DOHH2 (cell line): ENCODE results near the gene B3GALT6.

Experiments used
- EZH2phosphoT487 ChIP-seq: fragments of 200-600 bp; sonication (generic); IDR thresholded peaks from 2 replicates; pipeline ENCODE4 v1.6.1; 2017; ENCODE audit warnings: borderline replicate concordance, mild to moderate bottlenecking, antibody characterized with exemption, low read length, moderate library complexity, mixed read lengths
- TF ChIP-seq, protein P1 (sequence below): fragments of 200-600 bp; sonication (generic); IDR thresholded peaks from one replicate; pipeline ENCODE4 v1.5.1; 2014; ENCODE audit warnings: antibody characterized with exemption, mild to moderate bottlenecking, low read depth, low read length; ENCODE audit not compliant: poor library complexity, severe bottlenecking

DNA sequence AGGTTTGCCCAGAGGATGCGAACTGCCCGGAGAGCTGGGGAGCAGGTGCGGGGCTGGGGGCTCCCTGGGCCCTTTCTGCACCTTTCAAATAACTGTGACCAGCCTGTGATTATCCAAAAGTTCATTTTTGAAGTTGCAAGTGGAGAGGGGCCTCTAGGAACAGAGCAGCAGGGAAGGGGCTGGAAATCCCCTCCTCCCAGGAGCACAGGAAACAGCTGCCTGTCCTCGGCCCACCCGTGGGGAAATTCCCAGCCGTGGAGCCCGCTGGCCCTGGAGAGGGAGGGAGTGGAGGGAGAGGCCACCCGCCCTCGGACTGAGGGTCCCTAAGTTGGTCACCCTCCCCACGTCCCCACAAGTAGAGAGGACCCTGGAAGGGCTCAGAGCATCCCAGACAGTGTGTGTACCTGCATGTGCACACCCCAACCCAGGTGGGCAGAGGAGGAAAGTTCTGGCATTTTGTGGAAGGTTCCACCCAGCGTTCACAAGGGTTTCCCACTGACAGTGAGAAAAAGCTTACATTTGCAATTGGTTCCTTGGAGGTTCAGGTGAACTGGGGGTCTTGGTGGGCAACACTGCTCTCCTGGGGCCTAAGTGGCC, 16.9 kb upstream of the B3GALT6 start:
- TF ChIP-seq EZH2phosphoT487: no peak
- TF ChIP-seq, protein P1, sequence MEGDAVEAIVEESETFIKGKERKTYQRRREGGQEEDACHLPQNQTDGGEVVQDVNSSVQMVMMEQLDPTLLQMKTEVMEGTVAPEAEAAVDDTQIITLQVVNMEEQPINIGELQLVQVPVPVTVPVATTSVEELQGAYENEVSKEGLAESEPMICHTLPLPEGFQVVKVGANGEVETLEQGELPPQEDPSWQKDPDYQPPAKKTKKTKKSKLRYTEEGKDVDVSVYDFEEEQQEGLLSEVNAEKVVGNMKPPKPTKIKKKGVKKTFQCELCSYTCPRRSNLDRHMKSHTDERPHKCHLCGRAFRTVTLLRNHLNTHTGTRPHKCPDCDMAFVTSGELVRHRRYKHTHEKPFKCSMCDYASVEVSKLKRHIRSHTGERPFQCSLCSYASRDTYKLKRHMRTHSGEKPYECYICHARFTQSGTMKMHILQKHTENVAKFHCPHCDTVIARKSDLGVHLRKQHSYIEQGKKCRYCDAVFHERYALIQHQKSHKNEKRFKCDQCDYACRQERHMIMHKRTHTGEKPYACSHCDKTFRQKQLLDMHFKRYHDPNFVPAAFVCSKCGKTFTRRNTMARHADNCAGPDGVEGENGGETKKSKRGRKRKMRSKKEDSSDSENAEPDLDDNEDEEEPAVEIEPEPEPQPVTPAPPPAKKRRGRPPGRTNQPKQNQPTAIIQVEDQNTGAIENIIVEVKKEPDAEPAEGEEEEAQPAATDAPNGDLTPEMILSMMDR: no peak
